HepG2 (cell line): ENCODE measurements around the gene UFL1. TPM values are rescaled to one million over a fixed set of nuclear protein-coding genes. Genes with fewer than 3 reads are reported as not detected.

Experiments used
- CBX5 ChIP-seq: sonication (generic); formaldehyde crosslinking; IDR thresholded peaks from 2 replicates; pipeline ENCODE4 v1.4.0; 2020; ENCODE audit warnings: missing genetic modification reagents, borderline replicate concordance
- CERS6 ChIP-seq: sonication (generic); formaldehyde crosslinking; IDR thresholded peaks from 2 replicates; pipeline ENCODE4 v1.5.0; 2020; ENCODE audit warnings: missing genetic modification reagents
- CREB1 ChIP-seq, 2 experiments: fragments of 450-650 bp in 1 of 2; IDR thresholded peaks; 2 replicates each; pipeline ENCODE4 v1.6.1; 2016 to 2017; ENCODE audit warnings: control low read depth in 1 of 2, mild to moderate bottlenecking in 1 of 2, missing compliant biosample characterization in 1 of 2, missing genetic modification characterization in 1 of 2
- E2F5 ChIP-seq: sonication (generic); formaldehyde crosslinking; conservative IDR thresholded peaks from 2 replicates; pipeline ENCODE4 v1.4.0; 2020; ENCODE audit warnings: missing genetic modification reagents
- GMEB1 ChIP-seq: sonication (generic); formaldehyde crosslinking; IDR thresholded peaks from 2 replicates; pipeline ENCODE4 v1.5.1; 2020; ENCODE audit warnings: missing genetic modification reagents, mild to moderate bottlenecking, borderline replicate concordance
- IKZF1 ChIP-seq: fragments of 450-650 bp; IDR thresholded peaks from 2 replicates; pipeline ENCODE4 v1.7.1; 2016
- KMT2B ChIP-seq: IDR thresholded peaks from 2 replicates; pipeline ENCODE4 v1.6.1; 2016; ENCODE audit warnings: missing genetic modification reagents, missing compliant biosample characterization
- NFYB ChIP-seq: sonication (generic); formaldehyde crosslinking; IDR thresholded peaks from 2 replicates; pipeline ENCODE4 v1.4.0; 2020; ENCODE audit warnings: missing genetic modification reagents
- RBFOX2 ChIP-seq: fragments of 200-400 bp; formaldehyde crosslinking; IDR thresholded peaks from 2 replicates; pipeline ENCODE4 v1.6.1; 2017; ENCODE audit warnings: low read depth, mild to moderate bottlenecking, low read length
- RBM22 ChIP-seq: fragments of 200-400 bp; formaldehyde crosslinking; optimal IDR thresholded peaks from 2 replicates; pipeline ENCODE3; 2017; ENCODE audit warnings: mild to moderate bottlenecking, low read length, moderate library complexity
- TFDP1 ChIP-seq: IDR thresholded peaks from 2 replicates; pipeline ENCODE4 v1.6.1; 2016; ENCODE audit warnings: missing compliant biosample characterization, missing genetic modification reagents, borderline replicate concordance
- TOE1 ChIP-seq: sonication (generic); formaldehyde crosslinking; IDR thresholded peaks from 2 replicates; pipeline ENCODE4 v1.4.0; 2020; ENCODE audit warnings: mild to moderate bottlenecking, missing genetic modification reagents
- XBP1 ChIP-seq: sonication (generic); formaldehyde crosslinking; IDR thresholded peaks from 2 replicates; pipeline ENCODE4 v1.5.0; 2020; ENCODE audit warnings: missing genetic modification reagents
- ZFP36L1 ChIP-seq: sonication (generic); formaldehyde crosslinking; IDR thresholded peaks from 2 replicates; pipeline ENCODE4 v1.8.0; 2022; ENCODE audit warnings: mild to moderate bottlenecking, missing genetic modification reagents, moderate library complexity
- ZFP62 ChIP-seq: sonication (generic); formaldehyde crosslinking; IDR thresholded peaks from 2 replicates; pipeline ENCODE4 v1.4.0; 2020; ENCODE audit warnings: missing genetic modification reagents
- ZFP82 ChIP-seq: sonication (generic); formaldehyde crosslinking; IDR thresholded peaks from 2 replicates; pipeline ENCODE4 v1.5.1; 2020; ENCODE audit warnings: mild to moderate bottlenecking, missing genetic modification reagents, borderline replicate concordance
- ZNF337 ChIP-seq: sonication (generic); formaldehyde crosslinking; IDR thresholded peaks from 2 replicates; pipeline ENCODE4 v1.5.1; 2020; ENCODE audit warnings: missing genetic modification reagents, low read depth, mild to moderate bottlenecking, borderline replicate concordance
- ZNF563 ChIP-seq: sonication (generic); formaldehyde crosslinking; IDR thresholded peaks from 2 replicates; pipeline ENCODE4 v1.8.0; 2022; ENCODE audit warnings: mild to moderate bottlenecking, moderate library complexity, missing genetic modification reagents
- ZNF580 ChIP-seq: IDR thresholded peaks from 2 replicates; pipeline ENCODE4 v1.6.1; 2016; ENCODE audit warnings: low read depth, borderline replicate concordance
- ZNF607 ChIP-seq: sonication (generic); formaldehyde crosslinking; IDR thresholded peaks from 2 replicates; pipeline ENCODE4 v1.5.1; 2020; ENCODE audit warnings: missing genetic modification reagents, mild to moderate bottlenecking, borderline replicate concordance
- ZNF639 ChIP-seq: conservative IDR thresholded peaks from 2 replicates; pipeline ENCODE4 v1.6.1; 2018; ENCODE audit warnings: missing genetic modification reagents
- ZNF674 ChIP-seq: sonication (generic); formaldehyde crosslinking; IDR thresholded peaks from 2 replicates; pipeline ENCODE4 v1.5.0; 2020; ENCODE audit warnings: low read depth, mild to moderate bottlenecking, missing genetic modification reagents
- ZNF878 ChIP-seq: sonication (generic); formaldehyde crosslinking; IDR thresholded peaks from 2 replicates; pipeline ENCODE4 v1.8.1; 2023; ENCODE audit warnings: mild to moderate bottlenecking, missing genetic modification reagents, moderate library complexity
- polyA plus RNA-seq, 8 experiments: library from polyadenylated mRNA; depleted of rRNA in 3 of 8; stranded (reverse) in 7 of 8; unstranded in 1 of 8; fragments of >200 nt; fragmentation: Illumina TruSeq in 4 of 8; extraction: Trizol in 4 of 8; gene quantifications; 2 replicates each; pipeline versions ENCODE4 v1.2.1 to v1.2.3, GENCODE V29; 2011 to 2016; ENCODE audit warnings: low read depth in 4 of 8, missing spikeins in 1 of 8, mixed read lengths in 1 of 8; ENCODE audit not compliant: insufficient read depth in 1 of 8
- total RNA-seq, 5 experiments: library from RNA; depleted of rRNA; stranded (reverse); fragments of >200 nt; fragmentation: Illumina TruSeq; extraction: Trizol; gene quantifications; 2 replicates each; pipeline ENCODE4 v1.2.3, GENCODE V29; 2016; ENCODE audit warnings: low read depth in 1 of 5

UFL1 gene
- total and polyA plus RNA-seq, 2 of the 13 experiments (the other 11 are each of a cell fraction or from before 2014, with no cell fraction given) = 8.8 to 24.7 TPM

GRCh38 chr6:96521644-96522464 lies at the start of gene UFL1 (continued):
- 0 out of 2 replicates have a peak, but pooled peaks have one; percentile 22 for TF ChIP-seq ZNF639 (CRISPR knock-in tag)
- no peak for TF ChIP-seq ZFP62 (CRISPR knock-in tag)
- no peak for TF ChIP-seq ZNF674 (CRISPR knock-in tag)
- no peak for TF ChIP-seq E2F5 (CRISPR knock-in tag)
- peak; percentile 94 for TF ChIP-seq GMEB1 (CRISPR knock-in tag)
- no peak for TF ChIP-seq CERS6 (CRISPR knock-in tag)
- TF ChIP-seq RBFOX2 = peak; percentile 99
- TF ChIP-seq XBP1 (CRISPR knock-in tag) = peak; percentile 94
- peak; percentile 74 for TF ChIP-seq CREB1 (IDR thresholded peaks at IDR 0.05)
- peak; percentile 78 for TF ChIP-seq CREB1 (CRISPR knock-in tag; IDR thresholded peaks at IDR 0.05)
- peak; percentile 84 for TF ChIP-seq ZNF607 (CRISPR knock-in tag)
- no peak; the same call in 1 of the 2 replicates for TF ChIP-seq TFDP1 (CRISPR knock-in tag)
- TF ChIP-seq ZNF580 (CRISPR knock-in tag) = peak; percentile 71; the same call in 1 of the 2 replicates
- peak; percentile 91 for TF ChIP-seq KMT2B (CRISPR knock-in tag)
- peak; percentile 50; the same call in 1 of the 2 replicates for TF ChIP-seq ZNF563 (CRISPR knock-in tag)
- peak; percentile 14; the same call in 1 of the 2 replicates for TF ChIP-seq NFYB (CRISPR knock-in tag)
- peak; percentile 87; the same call in 1 of the 2 replicates for TF ChIP-seq ZFP82
- TF ChIP-seq CBX5 (CRISPR knock-in tag) = peak; percentile 32; the same call in 1 of the 2 replicates
- TF ChIP-seq RBM22 = no peak
- TF ChIP-seq IKZF1 = no peak
- TF ChIP-seq ZFP36L1 = peak; percentile 65; the same call in 1 of the 2 replicates
- TF ChIP-seq ZNF337 = 0 out of 2 replicates have a peak, but pooled peaks have one; percentile 33
- peak; percentile 85; the same call in 1 of the 2 replicates for TF ChIP-seq ZNF878 (CRISPR knock-in tag)
- no peak for TF ChIP-seq TOE1
